ENCODE data around the gene TRABD2B.

The TRABD2B gene

DNA sequence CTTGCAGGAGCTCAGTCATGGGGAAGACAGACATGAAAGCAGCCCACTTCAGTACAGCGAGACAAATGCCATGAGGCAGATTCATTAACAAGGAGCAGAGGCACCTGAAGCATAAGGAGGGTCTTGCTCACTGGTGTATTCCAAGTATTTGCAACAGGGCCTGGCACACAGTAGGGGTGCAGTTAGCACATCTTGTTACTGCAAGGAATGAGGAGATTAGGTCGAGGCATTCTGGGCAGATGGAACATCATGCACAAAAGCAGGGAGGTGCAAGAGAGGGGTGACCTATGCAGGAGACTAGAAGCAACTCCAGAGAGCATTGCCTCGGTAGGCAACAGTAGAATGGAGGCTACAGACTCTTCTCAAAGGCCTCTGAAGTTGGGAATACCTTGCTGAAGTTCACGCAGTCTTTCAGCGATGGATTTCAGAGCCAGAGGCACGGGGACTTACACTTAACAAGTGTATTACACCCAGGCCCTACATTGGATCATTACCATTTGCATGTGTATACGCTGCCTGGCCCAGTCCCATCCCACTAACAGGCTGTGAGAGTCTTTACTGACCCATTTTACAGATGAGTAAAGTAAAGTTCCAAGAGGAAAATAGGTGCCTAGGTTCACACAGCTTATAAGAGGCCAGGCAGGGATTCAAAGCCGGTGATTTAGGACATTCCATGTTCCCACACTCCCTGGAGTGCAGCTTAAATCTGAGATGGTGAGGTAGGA, 82.1 kb downstream of the TRABD2B start:
- no peak overlapping the region for H3K4me3 ChIP-seq (replicated peaks; ENCODE audit: low read depth, low read length)
- no peak for TF ChIP-seq CTCF (IDR thresholded peaks at IDR 0.05; ENCODE audit: low read length, missing control alignments)
- DNase-seq (ENCODE audit: low read depth): no peak

- H3K4me3 ChIP-seq (replicated peaks; ENCODE audit: low read depth, low read length): no peak overlapping the region
- DNase-seq (ENCODE audit: low read depth): no peak
- no peak for TF ChIP-seq CTCF (IDR thresholded peaks at IDR 0.05; ENCODE audit: low read length, missing control alignments)
These were observed 82.8 kb downstream of the TRABD2B start for GRCh38 chr1:47914218-47914938.

DNA sequence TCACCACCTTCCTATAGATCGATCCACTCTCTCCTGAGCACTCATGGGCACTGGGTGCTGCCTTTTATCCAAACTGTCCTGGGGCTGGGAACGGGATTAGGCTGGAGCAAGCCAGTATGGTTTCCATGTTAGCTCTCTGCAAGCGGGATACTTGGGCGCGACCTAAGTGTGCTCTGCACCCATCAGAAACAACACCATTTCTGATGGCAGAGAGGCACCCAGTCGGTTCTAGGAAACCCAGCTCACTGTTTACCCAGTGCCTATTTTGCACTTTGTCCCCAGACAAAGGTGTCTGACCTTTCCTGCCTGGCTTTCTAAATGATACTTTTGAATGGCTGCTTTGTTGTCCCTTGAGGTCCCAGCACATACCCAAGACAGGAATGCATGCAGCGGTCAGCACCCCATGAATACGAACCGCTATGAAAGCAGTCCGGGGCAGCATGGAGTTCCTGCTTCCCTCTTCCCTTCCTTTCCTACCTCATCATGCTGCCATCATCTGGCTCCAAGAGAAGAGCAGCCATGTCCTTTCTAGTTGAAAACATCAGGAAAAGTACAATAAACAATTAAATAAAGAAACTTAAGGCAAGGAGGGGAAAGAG, 83.9 kb downstream of the TRABD2B start:
- no peak for DNase-seq (ENCODE audit: low read depth)
- TF ChIP-seq CTCF (IDR thresholded peaks at IDR 0.05; ENCODE audit: low read length, missing control alignments): no peak
- no peak overlapping the region for H3K4me3 ChIP-seq (replicated peaks; ENCODE audit: low read depth, low read length)

- no peak overlapping the region for H3K4me3 ChIP-seq (replicated peaks; ENCODE audit: low read depth, low read length)
- DNase-seq (ENCODE audit: low read depth): no peak
- TF ChIP-seq CTCF (IDR thresholded peaks at IDR 0.05; ENCODE audit: low read length, missing control alignments): no peak
These were observed 84.4 kb downstream of the TRABD2B start for GRCh38 chr1:47912756-47913155.

DNA sequence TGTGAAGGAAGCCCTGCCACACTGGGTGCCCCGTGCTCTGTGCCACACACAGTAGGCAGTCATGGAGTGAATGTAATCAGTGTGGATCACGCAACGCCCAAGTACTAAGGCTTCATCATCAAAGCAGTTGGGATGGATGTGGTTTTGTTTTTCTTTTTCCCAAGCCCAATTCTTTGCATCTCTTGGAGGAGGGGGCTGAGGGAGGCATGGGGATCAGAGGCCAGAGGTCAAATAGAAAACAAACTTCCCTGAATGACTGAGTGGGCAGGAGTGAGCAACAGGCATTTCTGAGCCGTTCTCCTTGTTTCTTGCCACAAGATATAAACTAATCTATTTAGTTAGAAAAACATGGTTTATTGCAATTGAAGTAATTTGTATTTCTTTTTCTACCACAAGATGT, 85.3 kb downstream of the TRABD2B start:
- no peak overlapping the region for H3K4me3 ChIP-seq (replicated peaks; ENCODE audit: low read depth, low read length)
- no peak for TF ChIP-seq CTCF (IDR thresholded peaks at IDR 0.05; ENCODE audit: low read length, missing control alignments)

GRCh38 chr1:47911424-47911823, 85.8 kb downstream of the TRABD2B start:
- no peak for TF ChIP-seq CTCF (IDR thresholded peaks at IDR 0.05; ENCODE audit: low read length, missing control alignments)
- H3K4me3 ChIP-seq (replicated peaks; ENCODE audit: low read depth, low read length): no peak overlapping the region
- no peak for DNase-seq (ENCODE audit: low read depth)

More for the DNA sequence above, 85.3 kb downstream of the TRABD2B start:
- no peak for DNase-seq (ENCODE audit: low read depth)

Data from fibroblast of pulmonary artery (primary cell).